ENCODE measurements around the gene HK3. TPM values are rescaled to one million over a fixed set of nuclear protein-coding genes. Genes with fewer than 3 reads are reported as not detected.

HK3 gene
- total RNA-seq, 1 donor from 2014 or later: 21.1 TPM

- intact Hi-C loops (cut with DNase I): loop anchor here (10.0 kb wide), 1 partner anchor 679 kb away; no protein-coding TSS in a partner anchor
- no peak for DNase-seq (ENCODE audit: low spot score)
- no peak for ATAC-seq
Observed at GRCh38 chr5:176904276-176904675, 5.1 kb upstream of the HK3 start.

GRCh38 chr5:176902911-176903664 lies 3.9 kb upstream of the HK3 start:
- ATAC-seq (no peak), DNase-seq (ENCODE audit: low spot score) (no peak)
- intact Hi-C loops (cut with DNase I): loop anchor here (10.0 kb wide), 1 partner anchor 678 kb away; no protein-coding TSS in a partner anchor

- no peak for DNase-seq (ENCODE audit: low spot score)
- no peak for ATAC-seq
- intact Hi-C loops (cut with DNase I): loop anchor here (10.0 kb wide), 1 partner anchor 677 kb away; no protein-coding TSS in a partner anchor
Observed at GRCh38 chr5:176902102-176902814, 3.1 kb upstream of the HK3 start.

GRCh38 chr5:176901260-176902101 lies 2.3 kb upstream of the HK3 start:
- intact Hi-C loops (cut with DNase I): loop anchor here (10.0 kb wide), 1 partner anchor 677 kb away; no protein-coding TSS in a partner anchor
- ATAC-seq (no peak), DNase-seq (ENCODE audit: low spot score) (no peak)

- no peak for DNase-seq (ENCODE audit: low spot score)
- no peak for ATAC-seq
Observed at GRCh38 chr5:176900780-176901204, 1.6 kb upstream of the HK3 start.

GRCh38 chr5:176899946-176900779 lies 1.0 kb upstream of the HK3 start:
- ATAC-seq (peak; percentile 36), DNase-seq (ENCODE audit: low spot score) (no peak)
- intact Hi-C loops (cut with DNase I): loop anchor here (10.0 kb wide), 1 partner anchor 675 kb away; no protein-coding TSS in a partner anchor

More at GRCh38 chr5:176900780-176901204, 1.6 kb upstream of the HK3 start:
- intact Hi-C loops (cut with DNase I): loop anchor here (10.0 kb wide), 1 partner anchor 676 kb away; no protein-coding TSS in a partner anchor

GRCh38 chr5:176897263-176897662 lies 1.9 kb downstream of the HK3 start:
- intact Hi-C loops (cut with DNase I): no loop called here
- ATAC-seq (no peak), DNase-seq (ENCODE audit: low spot score) (no peak)

- ATAC-seq (no peak), DNase-seq (ENCODE audit: low spot score) (no peak)
- intact Hi-C loops (cut with DNase I): no loop called here
Observed at GRCh38 chr5:176895831-176896230, 3.3 kb downstream of the HK3 start.

GRCh38 chr5:176894298-176894697 lies 4.8 kb downstream of the HK3 start:
- intact Hi-C loops (cut with DNase I): no loop called here
- ATAC-seq (no peak), DNase-seq (ENCODE audit: low spot score) (no peak)

- DNase-seq (ENCODE audit: low spot score): no peak
- intact Hi-C loops (cut with DNase I): no loop called here
- no peak for ATAC-seq
Observed at GRCh38 chr5:176892663-176893062, 6.5 kb downstream of the HK3 start.

GRCh38 chr5:176891331-176891958 lies 7.7 kb downstream of the HK3 start:
- intact Hi-C loops (cut with DNase I): no loop called here
- ATAC-seq (no peak), DNase-seq (ENCODE audit: low spot score) (no peak)

- no peak for DNase-seq (ENCODE audit: low spot score)
- no peak for ATAC-seq
- intact Hi-C loops (cut with DNase I): no loop called here
Observed at GRCh38 chr5:176890455-176891330, 8.5 kb downstream of the HK3 start.

GRCh38 chr5:176889321-176890280 lies 9.5 kb downstream of the HK3 start:
- ATAC-seq: no peak

GRCh38 chr5:176888865-176889165 lies 10.3 kb downstream of the HK3 start:
- DNase-seq (ENCODE audit: low spot score) (no peak), ATAC-seq (no peak)
- intact Hi-C loops (cut with DNase I): no loop called here

More at GRCh38 chr5:176889321-176890280, 9.5 kb downstream of the HK3 start:
- intact Hi-C loops (cut with DNase I): no loop called here
- no peak for DNase-seq (ENCODE audit: low spot score)

GRCh38 chr5:176888016-176888864 lies 10.9 kb downstream of the HK3 start:
- DNase-seq (ENCODE audit: low spot score): no peak

More at GRCh38 chr5:176888016-176888864, 10.9 kb downstream of the HK3 start:
- no peak for ATAC-seq
- intact Hi-C loops (cut with DNase I): no loop called here

All from sciatic nerve (tissue), 2 donors.